ENCODE measurements around the gene OR2B2.
A peak's percentile ranks its signal among the peaks of the same experiment; 100 is the strongest.

- TF ChIP-seq NR3C1 (IDR thresholded peaks at IDR 0.05) = no peak
- TF ChIP-seq BHLHE40 (IDR thresholded peaks at IDR 0.05; ENCODE audit: low read depth, low read length) = no peak
- no peak for TF ChIP-seq HMGXB4 (CRISPR knock-in tag; IDR thresholded peaks at IDR 0.05; ENCODE audit: borderline replicate concordance)
- TF ChIP-seq RAD21 (conservative IDR thresholded peaks at IDR 0.05 in 1 of 2, IDR thresholded peaks at IDR 0.05 in 1 of 2) = no peak
- TF ChIP-seq EP300 (IDR thresholded peaks at IDR 0.05) = no peak
- TF ChIP-seq USF2 (IDR thresholded peaks at IDR 0.05) = no peak
- peak in 1 of 2 experiments; percentile 31; a peak in 2 of 5 replicates for TF ChIP-seq JUN (IDR thresholded peaks at IDR 0.05)
- TF ChIP-seq KDM5A (IDR thresholded peaks at IDR 0.05) = no peak
- TF ChIP-seq PHF8 (IDR thresholded peaks at IDR 0.05; ENCODE audit: borderline replicate concordance, low read depth) = no peak
- TF ChIP-seq SMC3 (IDR thresholded peaks at IDR 0.05) = no peak
These were observed 18.1 kb downstream of the OR2B2 start for GRCh38 chr6:27893836-27894807.
